Activated CD8-positive, alpha-beta memory T cell treated with anti-CD3 and anti-CD28 coated beads for 36 hours (primary cell): ENCODE measurements around the gene NFASC. TPM values are rescaled to one million over a fixed set of nuclear protein-coding genes. Genes with fewer than 3 reads are reported as not detected.

ENCODE experiments used
- CTCF ChIA-PET: fragments of 350-600 bp; sonication (Branson Sonifier 250); formaldehyde crosslinking; loops from one replicate; lab custom pipeline; 2021; ENCODE audit warnings: antibody characterized with exemption; lab: Charles Lee
- POLR2A ChIA-PET: fragments of 350-600 bp; sonication (Branson Sonifier 250); formaldehyde crosslinking; loops from one replicate; lab custom pipeline; 2021; ENCODE audit warnings: antibody characterized with exemption; lab: Charles Lee
- total RNA-seq, 2 experiments: library from RNA; stranded (reverse); gene quantifications; one replicate each; pipeline ENCODE4 v1.2.3, GENCODE V29; 2021

The NFASC gene
- total RNA-seq, 2 experiments from 2014 or later: 0.08 to 0.13 TPM

DNA sequence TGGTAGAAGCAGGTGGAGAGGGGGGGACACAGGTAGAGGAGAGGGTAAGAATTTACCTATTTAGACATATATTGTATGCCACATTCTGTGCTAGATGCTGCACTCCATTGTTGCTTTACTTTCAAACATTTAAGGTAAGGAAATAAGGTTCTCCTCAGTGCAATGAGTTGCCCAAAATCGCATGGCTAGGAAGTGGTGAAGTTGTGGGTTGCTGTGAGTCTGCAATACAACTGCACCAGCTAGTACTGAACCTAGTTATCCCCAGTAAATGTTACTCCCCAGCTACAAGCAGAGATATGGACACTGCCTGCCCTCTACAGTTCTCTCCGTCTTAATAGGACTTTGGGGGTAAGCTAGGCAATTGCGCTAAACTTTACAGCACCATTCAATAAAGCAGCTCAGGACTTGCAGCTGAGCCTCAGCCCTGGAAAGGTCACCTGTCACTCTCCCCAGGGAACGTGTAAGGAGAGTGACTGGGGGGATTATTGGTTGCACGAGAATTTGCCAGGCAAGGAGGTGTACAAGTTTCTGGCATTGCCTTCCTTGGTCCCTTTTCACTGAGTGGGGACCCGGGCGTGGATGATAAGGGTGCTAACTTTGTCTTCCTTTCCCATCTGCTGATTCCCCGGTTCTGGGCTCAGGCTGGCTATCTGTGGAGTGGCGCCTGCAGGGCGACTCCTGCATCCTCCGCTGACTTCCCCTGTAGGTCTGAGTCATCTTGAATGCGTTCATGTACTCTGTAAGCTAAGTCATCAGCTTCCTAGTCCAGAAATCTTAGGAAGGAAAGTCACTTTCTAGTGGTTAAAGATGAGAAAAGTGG, 101.1 kb downstream of the NFASC start:
- POLR2A ChIA-PET: no interaction called here

DNA sequence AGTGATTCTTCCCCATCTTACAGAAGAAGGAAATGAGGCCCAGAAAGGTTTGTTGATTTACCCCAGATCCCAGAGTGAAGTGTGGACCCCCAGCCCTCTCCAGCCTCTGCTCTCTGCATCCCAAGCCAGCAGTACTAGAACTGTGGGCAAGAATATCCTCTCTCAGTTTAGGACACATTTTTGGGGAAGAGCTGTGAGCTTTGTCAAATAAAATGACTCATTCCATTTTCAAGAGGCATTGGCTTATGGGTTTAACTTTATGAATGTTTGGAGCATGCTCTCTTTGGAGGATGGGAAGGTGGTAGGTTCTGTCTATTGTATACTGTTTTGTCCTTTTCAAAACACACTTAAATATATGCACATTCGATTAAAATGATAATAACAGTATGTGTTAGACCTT, 101.8 kb downstream of the NFASC start:
- ChIA-PET POLR2A (no interaction called here), CTCF (interaction anchor here (1.2 kb wide), 1 partner anchor 89 kb away, joined by 3 read pairs; no protein-coding TSS in a partner anchor)

More for the DNA sequence above, 101.1 kb downstream of the NFASC start:
- CTCF ChIA-PET: interaction anchor here (1.2 kb wide), 1 partner anchor 90 kb away, joined by 3 read pairs; no protein-coding TSS in a partner anchor

DNA sequence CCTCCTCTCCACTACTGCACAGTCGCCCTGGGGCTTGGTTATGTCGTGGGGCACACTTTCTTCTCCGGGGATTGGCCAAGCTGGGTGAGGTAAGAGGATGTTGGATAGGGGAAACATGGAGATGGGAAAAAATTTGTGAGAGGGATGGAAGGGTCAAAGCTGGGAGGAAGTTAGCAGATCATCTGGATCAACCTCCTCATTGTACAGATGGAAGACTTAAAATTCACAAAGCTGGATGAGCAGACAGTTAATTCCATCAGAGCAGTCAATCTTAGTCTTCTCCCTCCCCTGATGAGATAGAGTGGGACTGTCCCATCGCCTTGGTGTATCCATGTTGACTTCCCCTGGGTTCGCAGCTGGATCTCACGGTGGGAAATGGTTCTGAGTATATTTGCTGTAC, 102.8 kb downstream of the NFASC start:
- POLR2A ChIA-PET: no interaction called here
- CTCF ChIA-PET: interaction anchor here (1.5 kb wide), 1 partner anchor 16 kb away, joined by 6 read pairs; no protein-coding TSS in a partner anchor

DNA sequence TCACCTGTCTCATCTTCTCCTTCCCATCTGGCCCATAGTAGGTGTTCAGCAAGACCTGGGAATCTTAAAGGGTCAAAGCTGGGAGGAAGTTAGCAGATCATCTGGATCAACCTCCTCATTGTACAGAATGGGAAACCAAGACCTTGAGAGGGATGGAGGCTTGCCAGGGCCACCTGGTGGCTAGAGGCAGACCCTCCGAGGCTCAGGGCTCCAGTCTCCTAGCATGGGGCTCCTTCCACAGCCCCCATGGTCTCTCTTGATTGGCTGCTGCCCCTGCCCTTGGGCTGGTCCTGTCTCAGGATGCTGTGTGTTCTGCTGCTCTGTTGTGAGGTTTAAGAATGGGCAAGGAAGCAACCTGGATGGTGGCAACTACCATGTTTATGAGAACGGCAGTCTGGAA, 103.7 kb downstream of the NFASC start:
- CTCF ChIA-PET: interaction anchor here (0.6 to 1.5 kb wide), 2 partner anchors 15 to 119 kb away, joined by 3 to 6 read pairs; no protein-coding TSS in a partner anchor
- POLR2A ChIA-PET: no interaction called here

DNA sequence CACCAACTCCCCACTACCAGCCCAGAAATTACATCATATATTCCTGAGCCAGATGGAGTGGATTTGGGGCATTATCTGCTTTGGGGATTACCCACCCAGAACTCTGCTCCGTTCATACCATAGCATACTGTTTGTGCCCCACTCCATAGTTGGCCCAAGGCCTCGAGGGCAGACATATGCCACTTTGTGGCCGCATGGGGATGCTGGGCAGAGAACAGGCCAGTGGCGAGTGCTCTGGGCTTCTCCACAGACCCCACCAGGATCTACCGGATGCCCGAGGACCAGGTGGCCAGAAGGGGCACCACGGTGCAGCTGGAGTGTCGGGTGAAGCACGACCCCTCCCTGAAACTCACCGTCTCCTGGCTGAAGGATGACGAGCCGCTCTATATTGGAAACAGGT, 104.4 kb downstream of the NFASC start:
- POLR2A ChIA-PET: no interaction called here
- CTCF ChIA-PET: interaction anchor here (0.6 to 3.0 kb wide), 5 partner anchors 10 to 170 kb away, joined by 3 to 25 read pairs (median 4); no protein-coding TSS in a partner anchor

DNA sequence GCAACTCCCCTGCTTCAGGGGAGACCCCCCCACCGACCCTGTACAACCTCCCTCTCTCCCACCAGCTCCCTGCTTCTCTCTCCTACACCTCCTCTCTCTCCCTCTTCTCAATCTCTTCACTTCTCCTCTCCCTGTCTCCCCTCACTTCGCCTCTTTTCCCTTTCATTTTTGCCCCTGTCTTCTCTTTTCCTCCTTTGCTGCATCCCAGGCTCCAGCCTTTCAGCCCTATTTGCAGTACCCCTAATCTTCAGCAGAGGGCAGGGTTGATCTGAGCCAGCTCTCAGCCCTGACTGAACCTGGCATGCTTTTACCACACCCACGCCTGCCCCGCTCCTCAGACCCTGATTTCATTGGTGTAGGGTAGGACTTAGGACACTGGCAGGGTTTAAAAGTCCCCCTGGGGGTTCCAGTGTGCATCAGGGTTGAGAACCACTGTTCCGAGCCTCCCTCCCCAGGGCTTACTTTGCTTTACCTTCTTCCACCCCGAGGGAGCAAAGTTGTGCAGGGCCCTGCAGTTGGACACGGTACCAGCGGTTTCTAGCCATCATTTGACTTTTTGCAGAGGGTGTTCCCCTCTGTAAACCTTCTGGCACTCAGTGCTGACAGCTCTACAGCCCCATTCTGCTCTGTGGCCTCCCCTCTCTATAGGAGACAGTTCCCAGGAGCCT, 105.0 kb downstream of the NFASC start:
- ChIA-PET POLR2A (no interaction called here), CTCF (interaction anchor here (0.9 to 3.0 kb wide), 5 partner anchors 9 to 171 kb away, joined by 3 to 25 read pairs (median 4); no protein-coding TSS in a partner anchor)

DNA sequence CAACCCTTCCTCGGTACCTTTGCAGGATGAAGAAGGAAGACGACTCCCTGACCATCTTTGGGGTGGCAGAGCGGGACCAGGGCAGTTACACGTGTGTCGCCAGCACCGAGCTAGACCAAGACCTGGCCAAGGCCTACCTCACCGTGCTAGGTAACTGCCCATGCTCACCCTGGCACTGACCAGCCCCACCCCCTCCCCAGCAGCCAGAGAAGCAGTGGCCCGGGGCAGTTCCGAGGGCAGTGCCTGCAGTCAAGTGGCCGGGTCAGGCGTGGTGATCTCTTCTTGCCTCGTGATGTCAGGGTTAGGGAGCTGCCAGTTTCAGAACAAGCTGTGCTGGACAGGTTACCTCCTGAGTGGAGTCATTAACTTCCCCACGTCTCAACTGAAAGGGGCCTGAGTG, 106.0 kb downstream of the NFASC start:
- POLR2A ChIA-PET: no interaction called here
- CTCF ChIA-PET: interaction anchor here (0.8 to 3.0 kb wide), 5 partner anchors 8 to 170 kb away, joined by 3 to 25 read pairs (median 4); no protein-coding TSS in a partner anchor

DNA sequence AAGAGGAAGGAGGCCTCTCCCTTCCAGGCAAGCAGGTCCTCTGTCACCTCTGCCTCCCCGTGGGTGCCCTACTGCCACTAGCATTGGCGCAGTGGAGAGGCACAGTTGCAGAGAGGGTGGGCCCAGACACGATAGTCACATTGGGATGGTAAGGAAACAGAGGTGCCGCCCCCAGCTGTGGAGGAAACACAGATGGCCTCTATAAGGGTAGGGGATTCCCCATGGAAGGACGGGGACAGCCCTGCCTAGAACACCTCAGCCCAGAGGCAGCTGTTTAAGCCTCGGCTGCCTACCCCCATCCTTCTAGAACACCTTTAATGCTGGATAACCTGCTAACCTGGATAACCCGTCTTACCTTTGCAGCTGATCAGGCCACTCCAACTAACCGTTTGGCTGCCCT, 106.7 kb downstream of the NFASC start:
- ChIA-PET POLR2A (no interaction called here), CTCF (interaction anchor here (0.8 to 3.0 kb wide), 2 partner anchors 12 to 85 kb away, joined by 3 to 25 read pairs; no protein-coding TSS in a partner anchor)

DNA sequence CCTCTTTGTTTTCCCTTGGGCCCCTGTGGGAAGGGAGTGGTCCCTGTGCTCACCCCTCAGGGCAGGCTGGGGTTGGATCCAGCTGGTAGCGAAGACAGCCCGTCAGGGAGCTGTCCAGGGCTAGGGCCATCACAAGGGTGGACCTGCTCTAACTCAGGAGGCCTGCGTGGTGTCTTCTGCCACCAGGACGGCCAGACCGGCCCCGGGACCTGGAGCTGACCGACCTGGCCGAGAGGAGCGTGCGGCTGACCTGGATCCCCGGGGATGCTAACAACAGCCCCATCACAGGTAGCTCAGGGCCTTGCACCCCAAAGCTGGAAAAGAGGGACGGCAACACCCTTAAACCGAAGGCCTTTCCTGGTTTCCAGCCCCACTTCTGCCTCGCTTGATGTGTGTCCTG, 108.1 kb downstream of the NFASC start:
- POLR2A ChIA-PET: no interaction called here
- CTCF ChIA-PET: no interaction called here

DNA sequence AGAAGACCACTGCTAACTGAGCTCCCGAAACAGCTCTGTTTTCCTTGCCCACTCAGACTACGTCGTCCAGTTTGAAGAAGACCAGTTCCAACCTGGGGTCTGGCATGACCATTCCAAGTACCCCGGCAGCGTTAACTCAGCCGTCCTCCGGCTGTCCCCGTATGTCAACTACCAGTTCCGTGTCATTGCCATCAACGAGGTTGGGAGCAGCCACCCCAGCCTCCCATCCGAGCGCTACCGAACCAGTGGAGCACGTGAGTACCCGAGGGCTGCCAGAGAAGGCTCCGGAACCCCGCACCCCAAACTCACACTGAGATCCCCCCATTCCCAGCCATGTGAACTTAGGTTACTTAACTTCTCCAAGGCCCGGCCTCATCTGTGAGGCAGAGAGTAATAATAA, 108.6 kb downstream of the NFASC start:
- ChIA-PET CTCF (no interaction called here), POLR2A (no interaction called here)

DNA sequence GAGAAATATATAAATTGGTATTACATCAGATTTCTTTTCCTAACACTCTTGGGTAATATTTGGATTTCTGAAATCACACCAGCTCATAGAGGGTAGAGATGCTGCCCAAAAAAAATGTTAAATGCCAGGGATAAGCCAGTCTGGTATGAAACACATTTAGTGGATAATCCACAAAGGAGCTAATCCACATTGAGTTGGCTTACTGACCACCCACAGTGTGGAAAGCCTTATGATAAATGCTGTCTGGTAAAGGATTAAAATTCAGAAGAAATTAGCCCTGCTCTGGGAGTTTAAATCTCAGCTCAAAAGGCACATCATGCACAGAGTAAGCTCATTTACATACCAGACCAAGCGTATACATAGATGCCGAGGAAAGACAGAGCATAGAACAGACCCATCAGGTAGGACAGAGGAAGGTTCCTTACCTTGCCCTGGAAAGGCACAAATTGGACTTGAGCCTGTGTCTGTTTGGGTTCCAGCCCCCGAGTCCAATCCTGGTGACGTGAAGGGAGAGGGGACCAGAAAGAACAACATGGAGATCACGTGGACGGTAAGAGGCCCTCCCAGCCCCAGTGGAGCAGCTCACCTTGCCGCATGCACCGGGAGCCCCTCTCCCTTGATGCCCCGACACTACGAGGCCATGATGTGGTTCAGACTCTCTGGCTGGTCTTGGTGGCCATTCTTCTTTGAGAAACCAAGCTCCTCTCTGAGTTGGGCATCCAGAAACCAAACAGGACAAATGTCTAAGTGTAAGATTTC, 109.4 kb downstream of the NFASC start:
- POLR2A ChIA-PET: no interaction called here
- CTCF ChIA-PET: no interaction called here

DNA sequence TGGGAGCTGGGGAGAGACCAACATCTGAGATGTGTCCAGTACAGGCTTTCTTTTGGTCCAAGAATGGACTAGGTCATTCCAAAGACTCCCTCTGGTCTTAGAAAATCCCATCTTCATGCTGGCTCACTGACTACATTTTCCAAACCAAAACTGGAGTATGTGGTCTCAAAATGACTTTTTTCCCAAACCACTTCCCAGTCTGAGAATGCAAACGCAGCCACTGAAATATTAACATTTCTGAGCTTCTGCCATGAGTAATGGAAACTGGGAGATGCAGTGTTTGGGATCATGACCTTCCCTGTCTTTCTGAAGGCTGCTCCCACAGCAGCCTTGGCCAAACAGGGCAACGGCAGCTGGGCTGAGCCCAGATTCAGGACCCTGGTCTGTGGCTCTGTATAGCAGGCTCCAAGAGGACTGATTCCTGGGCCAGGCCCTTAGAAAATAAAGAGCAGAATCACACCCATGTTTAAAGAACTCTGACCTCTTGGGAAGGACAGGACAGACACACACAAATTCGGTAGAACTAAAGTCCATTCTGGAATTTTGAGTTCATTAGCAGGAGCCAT, 110.3 kb downstream of the NFASC start:
- ChIA-PET CTCF (no interaction called here), POLR2A (no interaction called here)

DNA sequence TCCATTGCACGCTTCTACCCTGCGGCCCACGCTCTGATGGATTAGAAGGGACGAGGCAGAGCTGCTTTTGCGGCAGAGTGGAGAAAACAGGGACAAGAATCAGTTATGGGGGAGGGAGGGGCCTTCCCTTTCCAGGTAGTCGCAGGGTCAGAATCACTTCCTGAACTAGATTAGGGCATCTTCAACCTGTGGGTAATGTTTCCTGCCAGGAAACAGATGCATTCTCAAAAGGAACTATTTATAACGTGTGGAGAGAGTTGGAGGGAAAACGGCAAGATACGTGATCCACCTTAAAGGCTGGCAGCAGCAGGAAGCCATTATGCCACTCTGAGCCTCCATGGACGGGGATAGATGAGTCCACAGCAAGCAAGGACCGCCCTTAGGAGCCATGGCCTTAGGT, 112.5 kb downstream of the NFASC start:
- ChIA-PET CTCF (no interaction called here), POLR2A (no interaction called here)

DNA sequence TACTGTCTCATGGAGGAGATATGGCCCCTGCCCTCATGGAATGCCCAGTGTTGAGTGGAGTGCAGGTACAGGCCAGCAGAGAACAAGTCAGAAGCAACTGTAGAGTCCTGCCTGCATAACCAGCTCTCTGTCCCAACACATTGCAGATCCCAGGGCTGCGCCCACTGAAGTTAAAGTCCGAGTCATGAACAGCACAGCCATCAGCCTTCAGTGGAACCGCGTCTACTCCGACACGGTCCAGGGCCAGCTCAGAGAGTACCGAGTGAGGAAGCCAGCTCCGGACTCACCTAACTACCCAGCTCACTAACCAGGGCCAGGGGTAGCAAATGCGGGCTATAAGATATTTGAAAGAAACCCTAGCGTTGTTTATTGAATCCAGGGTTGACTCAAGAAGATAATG, 113.2 kb downstream of the NFASC start:
- CTCF ChIA-PET: no interaction called here
- POLR2A ChIA-PET: no interaction called here

DNA sequence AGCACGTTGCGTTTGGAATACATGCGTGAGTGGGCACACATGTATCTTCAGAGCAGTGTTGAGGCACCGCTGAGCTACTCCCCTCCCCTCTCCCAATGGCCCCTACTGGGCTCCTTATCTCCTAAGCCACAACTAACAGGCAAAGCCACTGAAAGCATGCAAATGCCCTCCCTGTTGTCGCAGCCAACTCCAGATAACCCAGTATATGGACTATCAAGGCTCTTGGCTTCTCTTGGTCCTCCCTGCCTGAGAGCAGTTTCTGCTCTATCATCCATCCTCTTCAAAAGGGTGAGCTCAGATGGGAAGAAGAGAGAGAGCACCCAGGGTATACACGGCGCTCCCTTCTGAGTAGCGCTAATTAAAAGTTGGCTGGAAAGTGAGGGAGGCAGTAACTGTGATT, 113.8 kb downstream of the NFASC start:
- CTCF ChIA-PET: interaction anchor here (1.4 kb wide), 1 partner anchor 8 kb away, joined by 5 read pairs; no protein-coding TSS in a partner anchor
- POLR2A ChIA-PET: no interaction called here

DNA sequence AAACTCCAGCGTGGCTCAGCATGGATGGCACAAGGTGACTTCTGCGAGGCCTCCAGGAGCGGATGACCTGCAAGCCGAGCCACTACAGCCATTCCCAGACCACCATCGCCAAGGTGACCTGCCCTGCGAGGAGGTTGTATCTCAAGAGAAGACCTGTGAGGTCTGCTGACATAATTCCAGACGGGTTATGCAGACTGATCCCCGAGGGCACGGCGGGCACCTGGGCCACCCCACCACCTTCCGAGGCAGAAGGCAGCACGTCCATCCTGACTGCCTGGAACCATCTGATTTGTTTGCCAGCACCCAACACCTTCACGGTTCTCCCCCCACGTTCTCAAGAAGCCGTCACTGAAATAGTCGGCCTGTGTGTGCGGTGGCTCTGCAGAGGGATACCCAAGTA, 115.5 kb downstream of the NFASC start:
- ChIA-PET POLR2A (no interaction called here), CTCF (no interaction called here)

DNA sequence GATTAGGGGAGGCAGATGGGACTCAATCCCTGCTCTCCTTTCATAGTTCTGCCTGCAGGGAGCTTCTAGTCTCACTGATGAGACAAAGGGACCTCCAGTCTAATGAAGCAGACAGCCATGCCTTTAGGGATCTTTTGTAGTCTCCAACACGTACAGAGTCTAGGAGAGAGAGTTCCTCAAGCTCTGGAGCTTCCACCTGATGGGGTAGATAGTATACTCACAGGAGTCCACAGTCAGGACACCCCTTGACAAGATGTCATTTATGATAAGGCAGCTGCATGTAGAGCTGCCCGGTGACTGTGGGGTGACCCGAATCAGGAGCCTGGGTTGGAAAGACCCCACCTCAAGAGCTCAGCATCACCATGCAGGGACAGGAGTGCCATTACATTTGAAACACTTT, 117.0 kb downstream of the NFASC start:
- ChIA-PET POLR2A (no interaction called here), CTCF (interaction anchor here (3.2 kb wide), 1 partner anchor 74 kb away, joined by 26 read pairs; no protein-coding TSS in a partner anchor)

DNA sequence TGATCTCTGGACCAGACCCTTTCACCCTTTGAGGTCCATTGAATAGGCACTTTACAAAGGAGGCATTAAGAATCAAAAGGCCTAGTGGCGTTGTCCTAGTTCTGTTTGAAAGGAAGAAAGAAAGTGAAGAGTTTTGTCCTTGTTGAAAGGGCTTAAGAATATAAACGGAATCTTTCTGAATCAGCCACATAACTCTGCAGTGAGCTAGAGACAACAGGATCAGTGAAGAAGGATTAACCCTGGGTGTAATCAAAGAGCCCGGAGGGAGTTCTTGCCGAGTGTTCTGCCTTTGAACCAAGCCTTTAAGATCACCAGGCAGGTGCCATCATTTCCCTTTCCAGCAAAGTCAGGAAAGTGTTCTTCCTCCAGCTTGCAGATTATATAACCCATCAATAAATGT, 117.5 kb downstream of the NFASC start:
- POLR2A ChIA-PET: no interaction called here
- CTCF ChIA-PET: interaction anchor here (3.2 kb wide), 1 partner anchor 74 kb away, joined by 26 read pairs; no protein-coding TSS in a partner anchor
